ENCODE results near the gene GRK2. TPM values are rescaled to one million over a fixed set of nuclear protein-coding genes. Genes with fewer than 3 reads are reported as not detected.

The GRK2 gene
- total and polyA plus RNA-seq, 2 donors (not counting 3 experiments of a cell fraction or from before 2014, with no cell fraction given), result 57.9 to 62.3 TPM

- Histone ChIP-seq H4K20me1 (replicated peaks; ENCODE audit: control insufficient read depth, extremely low read depth, insufficient read depth, low read length) (no peaks in the 10 kb centered on the region), H2AFZ (ENCODE audit: low read depth, low read length) (no peak overlapping the region), H3K9ac (replicated peaks; ENCODE audit: extremely low read depth, insufficient read depth, low read length) (no peak overlapping the region), H3K4me1 (ENCODE audit: control insufficient read depth, extremely low read depth, insufficient read depth, low read length) (peaks cover 32% of the 10 kb centered on the region), H3K4me3 (replicated peaks in 1 of 3; ENCODE audit: insufficient read depth in 1 of 3, low read depth in 1 of 3, low read length in 3 of 3) (no peak overlapping the region), H3K36me3 (ENCODE audit: control insufficient read depth in 2 of 2, extremely low read depth in 1 of 2, insufficient read depth in 2 of 2, low read length in 2 of 2) (peaks cover 0 to 9% of the 10 kb centered on the region in 2 experiments), H3K9me3 (replicated peaks; ENCODE audit: control insufficient read depth, insufficient read depth, low read length) (no peaks in the 10 kb centered on the region), H3K27me3 (ENCODE audit: control insufficient read depth in 2 of 2, insufficient read depth in 2 of 2, low read length in 2 of 2) (no peaks in the 10 kb centered on the region), H3K79me2 (ENCODE audit: control insufficient read depth, insufficient read depth, low read length) (peaks cover 69% of the 10 kb centered on the region), H3K9me1 (replicated peaks; ENCODE audit: control insufficient read depth, extremely low read depth, insufficient read depth, low read length) (no peaks in the 10 kb centered on the region), H3K27ac (ENCODE audit: insufficient read depth, low read depth, low read length) (no peak overlapping the region), H3K4me2 (ENCODE audit: insufficient read depth, low read length) (no peak overlapping the region)
- CTCF ChIA-PET, result interaction anchor here (1.3 to 1.8 kb wide), 3 partner anchors 35 to 133 kb away, joined by 3 to 6 read pairs (median 4); partner anchors contain the start of genes PPP1CA and SSH3
- intact Hi-C loops (cut with micrococcal nuclease) (loop anchor here (10.0 kb wide), 1 partner anchor 236 kb away; the partner anchor contains the start of genes CDK2AP2 and PITPNM1), dilution Hi-C loops (cut with MboI; ENCODE audit: extremely low pct_ligation_motif_present, low sequenced_read_pairs) (no loop called here)
- FAIRE-seq (no peak), DNase-seq (ENCODE audit: low read depth, low spot score) (no peak)
- TF ChIP-seq FOS (IDR thresholded peaks at IDR 0.05; ENCODE audit: borderline replicate concordance, insufficient read depth, low read length) (no peak), GATA2 (IDR thresholded peaks at IDR 0.05; ENCODE audit: insufficient read depth, insufficient read length, low read depth, low read length) (no peak), JUN (IDR thresholded peaks at IDR 0.05; ENCODE audit: borderline replicate concordance, insufficient read depth, insufficient read length, low read depth) (no peak), POLR2AphosphoS5 (IDR thresholded peaks at IDR 0.05; ENCODE audit: insufficient read depth, low read depth, low read length) (no peak), MAX (IDR thresholded peaks at IDR 0.05; ENCODE audit: insufficient read depth, insufficient read length) (no peak), POLR2A (IDR thresholded peaks at IDR 0.05; ENCODE audit: low read depth, low read length) (no peak), MYC (IDR thresholded peaks at IDR 0.05; ENCODE audit: low read depth, low read length) (no peak), CTCF (IDR thresholded peaks at IDR 0.05; ENCODE audit: extremely low read depth in 1 of 2, insufficient read depth in 1 of 2, low read depth in 1 of 2, low read length in 2 of 2) (no peak), EZH2 (IDR thresholded peaks at IDR 0.05; ENCODE audit: borderline replicate concordance, low read depth, low read length, severe bottlenecking) (no peak)
- BruUV-seq (replicated peaks), result no TSS peak
- POLR2A ChIA-PET, result interaction anchor here (0.7 kb wide), 1 partner anchor 14 kb away, joined by 4 read pairs; no protein-coding TSS in a partner anchor
Observed at GRCh38 chr11:67268962-67269268, 2.6 kb downstream of the GRK2 start.
